Heart left ventricle (tissue), 13 donors: Measurements from ENCODE around the gene CCDC170.

ENCODE experiments used
- CTCF ChIP-seq, 12 donors: fragments of 200-600 bp; sonication (generic) in 4 of 12; IDR thresholded peaks; one replicate each; pipeline versions ENCODE4 v1.5.0 to v1.8.0; 2018 to 2022; ENCODE audit warnings: antibody characterized with exemption in 12 of 12, mild to moderate bottlenecking in 5 of 12
- POLR2A ChIP-seq, 2 donors: fragments of 450-650 bp; IDR thresholded peaks; one replicate each; pipeline ENCODE4 v1.6.1; 2017; ENCODE audit warnings: antibody characterized with exemption in 2 of 2, mild to moderate bottlenecking in 2 of 2, moderate library complexity in 2 of 2
- donor health status: ischemic (EF 13 %, LVEDD 7.1; RV severe dilation, severe dysfunction).
- donor health status: DM: no; HTN: yes; CAD: no.
- donor health status: DM: no; HTN: no; CAD: no.
- donor health status: ischemic (EF 25% LVEDD 6.9; RV normal size, moderate dysfunction).
- donor health status: ischemic (EF 25% LVEDD 5.7; RV mildly dilated, moderate dysfunction).
- donor health status: ischemic (EF 35%, LVEDD 5.7; RV mildly dilated, moderate dysfunction).
- donor health status: nonischemic (EF 11% LVEDD 7.7; RV severe dilation, severe dysfunction).
- donor health status: DM: yes; HTN: yes; CAD: no.
- donor health status: PGD.
- donor health status: ischemic (EF 29% LVEDD 5.4; RV normal size, mild dysfunction).
- donor health status: nonischemic (EF 23%, LVEDD 6.1; RV moderate dilation, normal function).

- TF ChIP-seq CTCF (IDR thresholded peaks at IDR 0.05), result no peak
- TF ChIP-seq POLR2A (IDR thresholded peaks at IDR 0.05), result no peak
These were observed 535 bp upstream of the CCDC170 start for GRCh38 chr6:151493161-151493803.
